SK-N-MC (cell line): ENCODE data around the gene SDF4.

Experiments used
- DNase-seq: peaks from one replicate; pipeline ENCODE4 v3.0.0-alpha.2; 2011; ENCODE audit warnings: low read depth, low spot score
- H3K27ac ChIP-seq: fragments of 200-600 bp; sonication (generic); 2 replicates; pipeline ENCODE4 v1.5.1; 2016; ENCODE audit warnings: mixed run types
- H3K36me3 ChIP-seq: fragments of 200-600 bp; sonication (generic); 2 replicates; pipeline ENCODE4 v1.6.1; 2017; ENCODE audit warnings: antibody characterized with exemption, low read length, mixed read lengths; ENCODE audit not compliant: insufficient read depth
- H3K4me3 ChIP-seq: fragments of 200-600 bp; sonication (generic); 2 replicates; pipeline ENCODE4 v1.5.1; 2016
- H3K9ac ChIP-seq: fragments of 200-600 bp; sonication (generic); 2 replicates; pipeline ENCODE4 v1.8.0; 2017; ENCODE audit warnings: mixed run types, mixed read lengths; ENCODE audit not compliant: insufficient read length
- H3K9me3 ChIP-seq: fragments of 200-600 bp; sonication (generic); 2 replicates; pipeline ENCODE4 v1.6.1; 2017; ENCODE audit warnings: low read depth, mild to moderate bottlenecking, antibody characterized with exemption, low read length, moderate library complexity, mixed read lengths
- EZH2 ChIP-seq: fragments of 200-600 bp; sonication (generic); IDR thresholded peaks from one replicate; pipeline ENCODE4 v1.6.1; 2017; ENCODE audit warnings: antibody characterized with exemption
- FOXP2 ChIP-seq: optimal IDR thresholded peaks from 2 replicates; pipeline ENCODE3; 2011; ENCODE audit warnings: mild to moderate bottlenecking, moderate library complexity; ENCODE audit not compliant: insufficient read depth; ENCODE audit errors: extremely low read length, control extremely low read depth
- POLR2AphosphoS5 ChIP-seq: IDR thresholded peaks from 2 replicates; pipeline ENCODE4 v1.6.1; 2012; ENCODE audit warnings: mild to moderate bottlenecking, low read depth, low read length, borderline replicate concordance

SDF4 gene

DNA sequence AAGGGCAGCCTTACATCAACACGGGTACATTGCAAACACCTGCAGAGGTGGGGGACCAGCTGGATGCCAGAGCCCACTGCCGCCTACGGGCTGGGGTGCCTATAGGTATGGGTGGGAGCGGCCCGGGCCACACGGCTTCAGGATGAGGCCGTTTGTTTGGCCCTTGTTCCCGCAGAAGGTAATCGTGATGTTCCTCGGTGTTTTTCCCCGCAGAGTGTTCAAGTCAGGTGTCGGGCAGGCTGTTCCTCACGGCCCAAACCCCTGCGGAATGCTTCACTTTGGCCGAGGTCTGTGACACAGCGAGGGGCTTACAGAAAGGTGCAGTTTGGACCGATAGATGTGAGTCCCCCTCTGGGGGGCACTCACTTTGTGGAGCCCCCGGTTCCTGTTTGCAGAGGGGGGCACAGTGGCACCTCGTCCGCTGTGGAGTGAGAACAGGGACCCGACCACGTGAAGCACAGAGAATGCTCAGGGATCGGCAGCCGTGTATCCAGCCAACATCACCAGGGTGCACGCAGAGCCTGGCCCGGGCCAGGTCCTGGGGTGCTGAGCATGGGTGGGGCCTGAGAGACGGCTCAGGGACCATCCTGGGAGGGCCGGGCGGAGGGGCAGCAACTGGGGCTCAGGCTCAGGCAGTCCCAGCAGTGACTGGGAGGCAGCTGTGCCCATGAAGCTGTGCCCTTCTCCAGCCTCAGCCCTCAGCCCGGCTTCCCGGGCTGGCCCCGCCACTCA is 58.6 kb downstream of the SDF4 start:
- Histone ChIP-seq H3K27ac (no peak overlapping the region), H3K4me3 (no peak overlapping the region), H3K9me3 (no peaks in the 10 kb centered on the region), H3K36me3 (no peaks in the 10 kb centered on the region), H3K9ac (no peak overlapping the region)
- no peak for DNase-seq
- TF ChIP-seq EZH2 (no peak), FOXP2 (no peak), POLR2AphosphoS5 (no peak)

DNA sequence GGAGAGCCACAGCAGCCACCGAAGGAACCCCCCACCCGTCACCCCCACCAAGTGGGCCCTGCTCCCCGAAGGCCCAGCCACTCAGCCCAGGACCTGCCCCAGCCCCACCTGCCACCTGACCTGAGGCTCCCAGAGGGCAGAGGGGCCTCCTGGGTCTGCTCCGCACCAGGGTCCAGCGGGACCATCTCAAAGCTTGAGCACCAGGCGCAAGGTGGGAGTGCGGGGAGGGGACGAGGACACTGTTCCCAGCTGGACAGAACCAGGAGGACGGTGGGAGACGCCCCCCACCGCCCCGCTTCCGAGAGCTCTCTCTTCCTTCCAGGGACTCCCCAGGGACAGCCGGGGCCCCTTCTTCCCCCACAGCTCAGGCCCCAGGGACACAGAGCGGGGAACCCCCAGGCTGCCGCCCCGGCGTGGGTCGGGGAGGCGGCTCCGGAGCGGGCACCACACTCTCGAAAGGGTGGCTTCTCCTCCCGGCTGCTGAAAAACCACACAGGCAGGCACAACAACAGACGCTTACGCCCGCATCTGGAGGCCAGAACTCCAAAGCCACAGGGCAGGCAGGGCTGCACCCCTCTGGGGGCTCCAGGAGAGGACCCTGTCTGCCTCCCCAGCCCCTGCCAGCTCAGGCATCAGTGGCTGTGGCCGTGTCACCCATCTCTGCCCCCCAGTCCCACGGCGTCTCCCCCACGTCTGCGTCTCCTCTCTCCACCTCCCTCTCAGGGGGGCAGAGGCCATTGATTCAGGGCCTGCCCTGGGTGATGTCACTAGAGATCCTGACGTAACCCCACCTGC is 60.1 kb downstream of the SDF4 start:
- Histone ChIP-seq H3K27ac (no peak overlapping the region), H3K36me3 (no peaks in the 10 kb centered on the region), H3K9me3 (no peaks in the 10 kb centered on the region), H3K9ac (no peak overlapping the region), H3K4me3 (no peak overlapping the region)
- TF ChIP-seq FOXP2 (no peak), POLR2AphosphoS5 (no peak), EZH2 (no peak)
- no peak for DNase-seq

GRCh38 chr1:1171161-1171545 is 60.6 kb downstream of the SDF4 start:
- Histone ChIP-seq H3K9me3 (no peaks in the 10 kb centered on the region), H3K9ac (no peak overlapping the region), H3K4me3 (no peak overlapping the region), H3K27ac (no peak overlapping the region), H3K36me3 (no peaks in the 10 kb centered on the region)
- no peak for DNase-seq
- no peak for TF ChIP-seq EZH2
- TF ChIP-seq FOXP2: no peak
- no peak for TF ChIP-seq POLR2AphosphoS5

GRCh38 chr1:1170215-1171091 is 61.3 kb downstream of the SDF4 start:
- TF ChIP-seq EZH2 (no peak), FOXP2 (no peak), POLR2AphosphoS5 (0 out of 2 replicates have a peak, but pooled peaks have one; percentile 16)
- no peak overlapping the region for H3K9ac ChIP-seq
- peak overlapping the region; percentile 66 for H3K4me3 ChIP-seq
- peak; percentile 5 for DNase-seq
- H3K9me3 ChIP-seq: no peaks in the 10 kb centered on the region
- H3K36me3 ChIP-seq: no peaks in the 10 kb centered on the region
- no peak overlapping the region for H3K27ac ChIP-seq

DNA sequence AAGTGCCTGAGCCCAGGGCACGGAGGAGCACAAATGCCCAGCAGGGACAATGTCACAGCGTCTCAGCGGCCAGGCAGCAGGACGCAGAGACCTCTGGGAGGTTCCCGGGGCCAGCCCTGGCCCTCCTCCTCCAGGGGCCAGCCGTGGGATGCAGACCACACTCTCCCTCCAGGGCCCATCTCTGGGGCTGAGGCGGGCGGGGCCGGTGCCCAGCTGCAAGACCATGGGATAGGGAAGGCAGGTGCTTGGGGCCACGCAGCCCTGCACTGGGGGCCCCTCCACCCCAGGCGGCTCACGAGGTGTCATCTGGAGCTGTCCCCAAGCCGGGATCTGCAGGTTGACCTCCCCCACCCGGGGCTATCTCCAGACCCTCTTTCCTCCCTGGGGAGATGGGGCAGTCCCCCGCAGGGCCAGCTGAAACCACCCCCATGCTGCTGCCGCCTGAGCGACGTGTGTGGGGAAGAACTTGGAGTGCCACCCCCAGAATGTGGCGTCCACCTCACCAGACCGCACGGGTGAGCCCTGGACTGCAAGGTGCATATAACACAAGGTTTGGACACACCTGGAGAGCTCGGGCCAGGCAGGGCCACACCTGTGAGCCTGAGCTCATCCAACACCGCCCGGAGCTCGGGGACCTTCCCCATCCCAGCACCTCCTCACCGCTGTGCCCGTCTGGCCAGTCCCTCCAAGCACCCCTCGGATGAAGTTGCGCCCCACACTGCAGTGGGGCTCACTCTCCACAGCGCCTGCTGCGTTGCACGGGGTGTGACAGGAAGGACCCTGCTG is 62.2 kb downstream of the SDF4 start:
- Histone ChIP-seq H3K27ac (no peak overlapping the region), H3K9me3 (no peaks in the 10 kb centered on the region), H3K36me3 (no peaks in the 10 kb centered on the region), H3K9ac (no peak overlapping the region), H3K4me3 (peak overlapping the region; percentile 66)
- TF ChIP-seq POLR2AphosphoS5 (no peak), EZH2 (no peak), FOXP2 (no peak)
- no peak for DNase-seq

DNA sequence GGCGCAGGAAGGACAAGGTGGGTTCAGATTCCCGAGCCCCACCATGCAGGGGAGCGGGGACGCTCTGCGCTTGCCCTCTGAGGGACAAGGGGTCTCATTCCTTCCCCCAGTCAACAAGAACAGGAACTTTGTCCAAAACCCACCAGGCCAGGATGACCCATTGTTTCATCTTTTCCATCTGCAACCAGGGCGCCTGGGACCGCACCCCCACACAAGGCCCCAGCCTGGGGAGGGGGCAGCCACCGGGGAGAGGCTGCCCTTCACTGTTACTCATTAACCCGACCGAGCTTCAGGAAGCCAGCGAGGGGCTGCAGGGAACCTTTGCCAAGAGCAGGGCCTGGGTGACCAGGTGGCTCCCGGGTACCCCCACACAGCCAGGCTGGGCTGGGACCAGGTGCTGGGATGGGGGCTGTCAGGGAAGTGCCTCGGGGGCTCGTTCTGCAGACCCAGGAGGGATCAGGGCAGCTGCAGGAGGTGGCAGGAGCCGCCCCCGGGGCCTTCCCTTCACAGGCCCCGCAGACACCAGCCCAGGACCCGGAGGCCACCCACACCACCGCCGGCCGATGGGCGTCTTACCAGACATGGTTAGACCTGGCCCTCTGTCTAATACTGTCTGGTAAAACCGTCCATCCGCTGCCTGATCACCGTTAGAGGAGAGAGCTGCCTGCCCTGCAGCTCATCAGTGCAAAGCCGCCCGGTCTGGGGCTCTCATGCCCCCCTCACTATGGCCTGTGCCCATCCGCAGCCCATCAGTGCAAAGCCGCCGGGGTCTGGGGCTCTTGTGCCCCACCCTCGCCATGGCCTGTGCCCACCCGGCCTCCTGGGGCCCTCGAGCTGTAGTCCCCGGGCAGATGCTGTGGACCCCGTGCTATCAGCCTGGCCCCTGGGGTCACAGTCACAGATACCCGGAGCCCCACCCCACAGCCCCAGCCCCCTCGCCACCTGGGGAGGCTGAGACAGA is 63.1 kb downstream of the SDF4 start:
- H3K4me3 ChIP-seq: no peak overlapping the region
- no peaks in the 10 kb centered on the region for H3K36me3 ChIP-seq
- DNase-seq: no peak
- H3K27ac ChIP-seq: no peak overlapping the region
- TF ChIP-seq POLR2AphosphoS5 (no peak), FOXP2 (no peak), EZH2 (no peak)
- no peaks in the 10 kb centered on the region for H3K9me3 ChIP-seq
- no peak overlapping the region for H3K9ac ChIP-seq
